HepG2 (cell line): ENCODE data around the gene BMERB1. TPM values are rescaled to one million over a fixed set of nuclear protein-coding genes. Genes with fewer than 3 reads are reported as not detected.

Source experiments
- DPF2 ChIP-seq: sonication (generic); formaldehyde crosslinking; IDR thresholded peaks from 2 replicates; pipeline ENCODE4 v1.4.0; 2020; ENCODE audit warnings: mild to moderate bottlenecking, low read depth, missing genetic modification reagents, borderline replicate concordance
- FOXC1 ChIP-seq: sonication (generic); formaldehyde crosslinking; IDR thresholded peaks from 2 replicates; pipeline ENCODE4 v1.8.0; 2022; ENCODE audit warnings: mild to moderate bottlenecking, missing genetic modification reagents, borderline replicate concordance
- HNF1B ChIP-seq: sonication (generic); formaldehyde crosslinking; IDR thresholded peaks from 2 replicates; pipeline ENCODE4 v1.5.1; 2020; ENCODE audit warnings: mild to moderate bottlenecking, moderate library complexity, missing genetic modification reagents
- NFE2L2 ChIP-seq: fragments of 150-350 bp; IDR thresholded peaks from 2 replicates; pipeline ENCODE4 v1.6.1; 2014; ENCODE audit warnings: low read length
- PCBP2 ChIP-seq: fragments of 200-400 bp; formaldehyde crosslinking; optimal IDR thresholded peaks from 2 replicates; pipeline ENCODE3; 2018; ENCODE audit warnings: low read length, low read depth; ENCODE audit not compliant: poor library complexity, severe bottlenecking
- RXRA ChIP-seq: sonication (generic); formaldehyde crosslinking; IDR thresholded peaks from 2 replicates; pipeline ENCODE4 v1.5.1; 2020; ENCODE audit warnings: missing genetic modification reagents
- SOX6 ChIP-seq, 2 experiments: fragments of 450-650 bp in 1 of 2; sonication (generic) in 1 of 2; formaldehyde crosslinking in 1 of 2; IDR thresholded peaks; 2 replicates each; pipeline versions ENCODE4 v1.4.0 to v1.6.1; 2017 to 2020; ENCODE audit warnings: antibody characterized with exemption in 1 of 2, mild to moderate bottlenecking in 1 of 2, missing genetic modification reagents in 1 of 2
- SPEN ChIP-seq: sonication (generic); formaldehyde crosslinking; IDR thresholded peaks from 2 replicates; pipeline ENCODE4 v1.5.1; 2020; ENCODE audit warnings: low read depth, mild to moderate bottlenecking, missing genetic modification reagents
- SRSF1 ChIP-seq: fragments of 200-400 bp; formaldehyde crosslinking; optimal IDR thresholded peaks from 2 replicates; pipeline ENCODE3; 2017; ENCODE audit warnings: mild to moderate bottlenecking, low read depth, low read length, moderate library complexity
- ZMYM3 ChIP-seq: sonication (generic); formaldehyde crosslinking; IDR thresholded peaks from 2 replicates; pipeline ENCODE4 v1.5.1; 2020; ENCODE audit warnings: mild to moderate bottlenecking, missing genetic modification reagents
- ZNF441 ChIP-seq: sonication (generic); formaldehyde crosslinking; IDR thresholded peaks from 2 replicates; pipeline ENCODE4 v1.7.0; 2021; ENCODE audit warnings: missing genetic modification reagents, borderline replicate concordance
- ZNF616 ChIP-seq: sonication (generic); formaldehyde crosslinking; IDR thresholded peaks from 2 replicates; pipeline ENCODE4 v1.5.0; 2020; ENCODE audit warnings: low read depth, mild to moderate bottlenecking, missing genetic modification reagents
- ZNF670 ChIP-seq: sonication (generic); formaldehyde crosslinking; IDR thresholded peaks from 2 replicates; pipeline ENCODE4 v1.8.0; 2022; ENCODE audit warnings: mild to moderate bottlenecking, missing genetic modification reagents, borderline replicate concordance
- ZNF772 ChIP-seq: sonication (generic); formaldehyde crosslinking; IDR thresholded peaks from 2 replicates; pipeline ENCODE4 v1.5.0; 2020; ENCODE audit warnings: mild to moderate bottlenecking, missing genetic modification reagents
- polyA plus RNA-seq, 8 experiments: library from polyadenylated mRNA; depleted of rRNA in 3 of 8; stranded (reverse) in 7 of 8; unstranded in 1 of 8; fragments of >200 nt; fragmentation: Illumina TruSeq in 4 of 8; extraction: Trizol in 4 of 8; gene quantifications; 2 replicates each; pipeline versions ENCODE4 v1.2.1 to v1.2.3, GENCODE V29; 2011 to 2016; ENCODE audit warnings: low read depth in 4 of 8, missing spikeins in 1 of 8, mixed read lengths in 1 of 8; ENCODE audit not compliant: insufficient read depth in 1 of 8
- total RNA-seq, 5 experiments: library from RNA; depleted of rRNA; stranded (reverse); fragments of >200 nt; fragmentation: Illumina TruSeq; extraction: Trizol; gene quantifications; 2 replicates each; pipeline ENCODE4 v1.2.3, GENCODE V29; 2016; ENCODE audit warnings: low read depth in 1 of 5
- TF ChIP-seq, protein P1 (sequence below): sonication (generic); formaldehyde crosslinking; IDR thresholded peaks from 2 replicates; pipeline ENCODE4 v1.5.0; 2020; ENCODE audit warnings: mild to moderate bottlenecking, missing genetic modification reagents
- TF ChIP-seq, protein P2 (sequence below): sonication (generic); formaldehyde crosslinking; IDR thresholded peaks from 2 replicates; pipeline ENCODE4 v1.9.0; 2021; ENCODE audit warnings: missing genetic modification reagents, borderline replicate concordance
- TF ChIP-seq, protein P3 (sequence below): sonication (generic); formaldehyde crosslinking; IDR thresholded peaks from 2 replicates; pipeline ENCODE4 v1.4.0; 2020; ENCODE audit warnings: missing genetic modification reagents, borderline replicate concordance

The BMERB1 gene
- total and polyA plus RNA-seq, 2 of the 13 experiments (the other 11 are each of a cell fraction or from before 2014, with no cell fraction given) = 1.4 TPM

GRCh38 chr16:15443753-15444152 is 9.4 kb downstream of the BMERB1 start (continued):
- TF ChIP-seq RXRA = peak; percentile 53; the same call in 1 of the 2 replicates
- no peak for TF ChIP-seq DPF2 (CRISPR knock-in tag)
- peak; percentile 49; the same call in 1 of the 2 replicates for TF ChIP-seq ZMYM3
- TF ChIP-seq PCBP2 = no peak
- TF ChIP-seq HNF1B (CRISPR knock-in tag) = peak; percentile 9; the same call in 1 of the 2 replicates
- TF ChIP-seq NFE2L2 = no peak
- TF ChIP-seq FOXC1 (CRISPR knock-in tag) = no peak
- TF ChIP-seq, protein P1, sequence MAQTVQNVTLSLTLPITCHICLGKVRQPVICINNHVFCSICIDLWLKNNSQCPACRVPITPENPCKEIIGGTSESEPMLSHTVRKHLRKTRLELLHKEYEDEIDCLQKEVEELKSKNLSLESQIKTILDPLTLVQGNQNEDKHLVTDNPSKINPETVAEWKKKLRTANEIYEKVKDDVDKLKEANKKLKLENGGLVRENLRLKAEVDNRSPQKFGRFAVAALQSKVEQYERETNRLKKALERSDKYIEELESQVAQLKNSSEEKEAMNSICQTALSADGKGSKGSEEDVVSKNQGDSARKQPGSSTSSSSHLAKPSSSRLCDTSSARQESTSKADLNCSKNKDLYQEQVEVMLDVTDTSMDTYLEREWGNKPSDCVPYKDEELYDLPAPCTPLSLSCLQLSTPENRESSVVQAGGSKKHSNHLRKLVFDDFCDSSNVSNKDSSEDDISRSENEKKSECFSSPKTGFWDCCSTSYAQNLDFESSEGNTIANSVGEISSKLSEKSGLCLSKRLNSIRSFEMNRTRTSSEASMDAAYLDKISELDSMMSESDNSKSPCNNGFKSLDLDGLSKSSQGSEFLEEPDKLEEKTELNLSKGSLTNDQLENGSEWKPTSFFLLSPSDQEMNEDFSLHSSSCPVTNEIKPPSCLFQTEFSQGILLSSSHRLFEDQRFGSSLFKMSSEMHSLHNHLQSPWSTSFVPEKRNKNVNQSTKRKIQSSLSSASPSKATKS = no peak
- TF ChIP-seq SRSF1 = no peak
- peak; percentile 69; the same call in 1 of the 2 replicates for TF ChIP-seq ZNF670 (CRISPR knock-in tag)
- no peak for TF ChIP-seq ZNF441 (CRISPR knock-in tag)
- TF ChIP-seq, protein P2, sequence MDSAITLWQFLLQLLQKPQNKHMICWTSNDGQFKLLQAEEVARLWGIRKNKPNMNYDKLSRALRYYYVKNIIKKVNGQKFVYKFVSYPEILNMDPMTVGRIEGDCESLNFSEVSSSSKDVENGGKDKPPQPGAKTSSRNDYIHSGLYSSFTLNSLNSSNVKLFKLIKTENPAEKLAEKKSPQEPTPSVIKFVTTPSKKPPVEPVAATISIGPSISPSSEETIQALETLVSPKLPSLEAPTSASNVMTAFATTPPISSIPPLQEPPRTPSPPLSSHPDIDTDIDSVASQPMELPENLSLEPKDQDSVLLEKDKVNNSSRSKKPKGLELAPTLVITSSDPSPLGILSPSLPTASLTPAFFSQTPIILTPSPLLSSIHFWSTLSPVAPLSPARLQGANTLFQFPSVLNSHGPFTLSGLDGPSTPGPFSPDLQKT (CRISPR knock-in tag) = no peak
- TF ChIP-seq, protein P3, sequence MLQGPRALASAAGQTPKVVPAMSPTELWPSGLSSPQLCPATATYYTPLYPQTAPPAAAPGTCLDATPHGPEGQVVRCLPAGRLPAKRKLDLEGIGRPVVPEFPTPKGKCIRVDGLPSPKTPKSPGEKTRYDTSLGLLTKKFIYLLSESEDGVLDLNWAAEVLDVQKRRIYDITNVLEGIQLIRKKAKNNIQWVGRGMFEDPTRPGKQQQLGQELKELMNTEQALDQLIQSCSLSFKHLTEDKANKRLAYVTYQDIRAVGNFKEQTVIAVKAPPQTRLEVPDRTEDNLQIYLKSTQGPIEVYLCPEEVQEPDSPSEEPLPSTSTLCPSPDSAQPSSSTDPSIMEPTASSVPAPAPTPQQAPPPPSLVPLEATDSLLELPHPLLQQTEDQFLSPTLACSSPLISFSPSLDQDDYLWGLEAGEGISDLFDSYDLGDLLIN (CRISPR knock-in tag) = 0 out of 2 replicates have a peak, but pooled peaks have one; percentile 22
- TF ChIP-seq ZNF616 = no peak
- TF ChIP-seq ZNF772 = no peak
- TF ChIP-seq SPEN (CRISPR knock-in tag) = no peak
- TF ChIP-seq SOX6 (IDR thresholded peaks at IDR 0.05) = no peak
- TF ChIP-seq SOX6 (CRISPR knock-in tag; IDR thresholded peaks at IDR 0.05) = 0 out of 2 replicates have a peak, but pooled peaks have one; percentile 12
